Measurements from ENCODE around the gene INVS. TPM values are rescaled to one million over a fixed set of nuclear protein-coding genes. Genes with fewer than 3 reads are reported as not detected.

Gene INVS
- total and polyA plus RNA-seq, 2 experiments from 2014 or later, result 4.1 to 8.7 TPM

GRCh38 chr9:100191264-100191663 is 92.2 kb downstream of the INVS start:
- Histone ChIP-seq H3K27ac (ENCODE audit: low read depth) (no peak overlapping the region), H3F3A (replicated peaks; ENCODE audit: low read depth) (no peaks in the 10 kb centered on the region), H3K36me3 (ENCODE audit: insufficient read depth) (0 out of 2 replicates have a peak, but pooled peaks cover 4% of the 10 kb centered on the region), H3K4me2 (no peak overlapping the region), H3K4me3 (no peak overlapping the region), H3K9me2 (ENCODE audit: insufficient read depth) (no peaks in the 10 kb centered on the region), H4K20me1 (replicated peaks; ENCODE audit: insufficient read depth) (no peaks in the 10 kb centered on the region), H3K79me2 (replicated peaks; ENCODE audit: insufficient read depth) (no peaks in the 10 kb centered on the region), H3K27me3 (ENCODE audit: insufficient read depth) (no peaks in the 10 kb centered on the region), H3K4me1 (ENCODE audit: insufficient read depth) (no peaks in the 10 kb centered on the region), H2AFZ (no peak overlapping the region)
- H3K27me3 Mint-ChIP-seq (ENCODE audit: insufficient read depth, low read depth, poor library complexity), result peaks cover 2% of the 10 kb centered on the region
- ATAC-seq, result no peak
- H3K4me1 Mint-ChIP-seq, result peaks cover 7% of the 10 kb centered on the region; the same call in 2 of the 3 replicates
- no peak overlapping the region for H3K4me3 Mint-ChIP-seq
- no peak overlapping the region for H3K27ac Mint-ChIP-seq
- H3K36me3 Mint-ChIP-seq (ENCODE audit: low read depth), result peaks cover 26% of the 10 kb centered on the region
- TF ChIP-seq, protein P1, sequence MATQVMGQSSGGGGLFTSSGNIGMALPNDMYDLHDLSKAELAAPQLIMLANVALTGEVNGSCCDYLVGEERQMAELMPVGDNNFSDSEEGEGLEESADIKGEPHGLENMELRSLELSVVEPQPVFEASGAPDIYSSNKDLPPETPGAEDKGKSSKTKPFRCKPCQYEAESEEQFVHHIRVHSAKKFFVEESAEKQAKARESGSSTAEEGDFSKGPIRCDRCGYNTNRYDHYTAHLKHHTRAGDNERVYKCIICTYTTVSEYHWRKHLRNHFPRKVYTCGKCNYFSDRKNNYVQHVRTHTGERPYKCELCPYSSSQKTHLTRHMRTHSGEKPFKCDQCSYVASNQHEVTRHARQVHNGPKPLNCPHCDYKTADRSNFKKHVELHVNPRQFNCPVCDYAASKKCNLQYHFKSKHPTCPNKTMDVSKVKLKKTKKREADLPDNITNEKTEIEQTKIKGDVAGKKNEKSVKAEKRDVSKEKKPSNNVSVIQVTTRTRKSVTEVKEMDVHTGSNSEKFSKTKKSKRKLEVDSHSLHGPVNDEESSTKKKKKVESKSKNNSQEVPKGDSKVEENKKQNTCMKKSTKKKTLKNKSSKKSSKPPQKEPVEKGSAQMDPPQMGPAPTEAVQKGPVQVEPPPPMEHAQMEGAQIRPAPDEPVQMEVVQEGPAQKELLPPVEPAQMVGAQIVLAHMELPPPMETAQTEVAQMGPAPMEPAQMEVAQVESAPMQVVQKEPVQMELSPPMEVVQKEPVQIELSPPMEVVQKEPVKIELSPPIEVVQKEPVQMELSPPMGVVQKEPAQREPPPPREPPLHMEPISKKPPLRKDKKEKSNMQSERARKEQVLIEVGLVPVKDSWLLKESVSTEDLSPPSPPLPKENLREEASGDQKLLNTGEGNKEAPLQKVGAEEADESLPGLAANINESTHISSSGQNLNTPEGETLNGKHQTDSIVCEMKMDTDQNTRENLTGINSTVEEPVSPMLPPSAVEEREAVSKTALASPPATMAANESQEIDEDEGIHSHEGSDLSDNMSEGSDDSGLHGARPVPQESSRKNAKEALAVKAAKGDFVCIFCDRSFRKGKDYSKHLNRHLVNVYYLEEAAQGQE (IDR thresholded peaks at IDR 0.05; ENCODE audit: unreplicated experiment), result no peak
- TF ChIP-seq ZNF114 (CRISPR knock-in tag; IDR thresholded peaks at IDR 0.05), result no peak
- TF ChIP-seq, protein P2, sequence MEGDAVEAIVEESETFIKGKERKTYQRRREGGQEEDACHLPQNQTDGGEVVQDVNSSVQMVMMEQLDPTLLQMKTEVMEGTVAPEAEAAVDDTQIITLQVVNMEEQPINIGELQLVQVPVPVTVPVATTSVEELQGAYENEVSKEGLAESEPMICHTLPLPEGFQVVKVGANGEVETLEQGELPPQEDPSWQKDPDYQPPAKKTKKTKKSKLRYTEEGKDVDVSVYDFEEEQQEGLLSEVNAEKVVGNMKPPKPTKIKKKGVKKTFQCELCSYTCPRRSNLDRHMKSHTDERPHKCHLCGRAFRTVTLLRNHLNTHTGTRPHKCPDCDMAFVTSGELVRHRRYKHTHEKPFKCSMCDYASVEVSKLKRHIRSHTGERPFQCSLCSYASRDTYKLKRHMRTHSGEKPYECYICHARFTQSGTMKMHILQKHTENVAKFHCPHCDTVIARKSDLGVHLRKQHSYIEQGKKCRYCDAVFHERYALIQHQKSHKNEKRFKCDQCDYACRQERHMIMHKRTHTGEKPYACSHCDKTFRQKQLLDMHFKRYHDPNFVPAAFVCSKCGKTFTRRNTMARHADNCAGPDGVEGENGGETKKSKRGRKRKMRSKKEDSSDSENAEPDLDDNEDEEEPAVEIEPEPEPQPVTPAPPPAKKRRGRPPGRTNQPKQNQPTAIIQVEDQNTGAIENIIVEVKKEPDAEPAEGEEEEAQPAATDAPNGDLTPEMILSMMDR (conservative IDR thresholded peaks at IDR 0.05; ENCODE audit: low read depth in 2 of 2), result no peak
- TF ChIP-seq ZNF331 (CRISPR knock-in tag; IDR thresholded peaks at IDR 0.05; ENCODE audit: low read depth), result no peak
- TF ChIP-seq, protein P3, sequence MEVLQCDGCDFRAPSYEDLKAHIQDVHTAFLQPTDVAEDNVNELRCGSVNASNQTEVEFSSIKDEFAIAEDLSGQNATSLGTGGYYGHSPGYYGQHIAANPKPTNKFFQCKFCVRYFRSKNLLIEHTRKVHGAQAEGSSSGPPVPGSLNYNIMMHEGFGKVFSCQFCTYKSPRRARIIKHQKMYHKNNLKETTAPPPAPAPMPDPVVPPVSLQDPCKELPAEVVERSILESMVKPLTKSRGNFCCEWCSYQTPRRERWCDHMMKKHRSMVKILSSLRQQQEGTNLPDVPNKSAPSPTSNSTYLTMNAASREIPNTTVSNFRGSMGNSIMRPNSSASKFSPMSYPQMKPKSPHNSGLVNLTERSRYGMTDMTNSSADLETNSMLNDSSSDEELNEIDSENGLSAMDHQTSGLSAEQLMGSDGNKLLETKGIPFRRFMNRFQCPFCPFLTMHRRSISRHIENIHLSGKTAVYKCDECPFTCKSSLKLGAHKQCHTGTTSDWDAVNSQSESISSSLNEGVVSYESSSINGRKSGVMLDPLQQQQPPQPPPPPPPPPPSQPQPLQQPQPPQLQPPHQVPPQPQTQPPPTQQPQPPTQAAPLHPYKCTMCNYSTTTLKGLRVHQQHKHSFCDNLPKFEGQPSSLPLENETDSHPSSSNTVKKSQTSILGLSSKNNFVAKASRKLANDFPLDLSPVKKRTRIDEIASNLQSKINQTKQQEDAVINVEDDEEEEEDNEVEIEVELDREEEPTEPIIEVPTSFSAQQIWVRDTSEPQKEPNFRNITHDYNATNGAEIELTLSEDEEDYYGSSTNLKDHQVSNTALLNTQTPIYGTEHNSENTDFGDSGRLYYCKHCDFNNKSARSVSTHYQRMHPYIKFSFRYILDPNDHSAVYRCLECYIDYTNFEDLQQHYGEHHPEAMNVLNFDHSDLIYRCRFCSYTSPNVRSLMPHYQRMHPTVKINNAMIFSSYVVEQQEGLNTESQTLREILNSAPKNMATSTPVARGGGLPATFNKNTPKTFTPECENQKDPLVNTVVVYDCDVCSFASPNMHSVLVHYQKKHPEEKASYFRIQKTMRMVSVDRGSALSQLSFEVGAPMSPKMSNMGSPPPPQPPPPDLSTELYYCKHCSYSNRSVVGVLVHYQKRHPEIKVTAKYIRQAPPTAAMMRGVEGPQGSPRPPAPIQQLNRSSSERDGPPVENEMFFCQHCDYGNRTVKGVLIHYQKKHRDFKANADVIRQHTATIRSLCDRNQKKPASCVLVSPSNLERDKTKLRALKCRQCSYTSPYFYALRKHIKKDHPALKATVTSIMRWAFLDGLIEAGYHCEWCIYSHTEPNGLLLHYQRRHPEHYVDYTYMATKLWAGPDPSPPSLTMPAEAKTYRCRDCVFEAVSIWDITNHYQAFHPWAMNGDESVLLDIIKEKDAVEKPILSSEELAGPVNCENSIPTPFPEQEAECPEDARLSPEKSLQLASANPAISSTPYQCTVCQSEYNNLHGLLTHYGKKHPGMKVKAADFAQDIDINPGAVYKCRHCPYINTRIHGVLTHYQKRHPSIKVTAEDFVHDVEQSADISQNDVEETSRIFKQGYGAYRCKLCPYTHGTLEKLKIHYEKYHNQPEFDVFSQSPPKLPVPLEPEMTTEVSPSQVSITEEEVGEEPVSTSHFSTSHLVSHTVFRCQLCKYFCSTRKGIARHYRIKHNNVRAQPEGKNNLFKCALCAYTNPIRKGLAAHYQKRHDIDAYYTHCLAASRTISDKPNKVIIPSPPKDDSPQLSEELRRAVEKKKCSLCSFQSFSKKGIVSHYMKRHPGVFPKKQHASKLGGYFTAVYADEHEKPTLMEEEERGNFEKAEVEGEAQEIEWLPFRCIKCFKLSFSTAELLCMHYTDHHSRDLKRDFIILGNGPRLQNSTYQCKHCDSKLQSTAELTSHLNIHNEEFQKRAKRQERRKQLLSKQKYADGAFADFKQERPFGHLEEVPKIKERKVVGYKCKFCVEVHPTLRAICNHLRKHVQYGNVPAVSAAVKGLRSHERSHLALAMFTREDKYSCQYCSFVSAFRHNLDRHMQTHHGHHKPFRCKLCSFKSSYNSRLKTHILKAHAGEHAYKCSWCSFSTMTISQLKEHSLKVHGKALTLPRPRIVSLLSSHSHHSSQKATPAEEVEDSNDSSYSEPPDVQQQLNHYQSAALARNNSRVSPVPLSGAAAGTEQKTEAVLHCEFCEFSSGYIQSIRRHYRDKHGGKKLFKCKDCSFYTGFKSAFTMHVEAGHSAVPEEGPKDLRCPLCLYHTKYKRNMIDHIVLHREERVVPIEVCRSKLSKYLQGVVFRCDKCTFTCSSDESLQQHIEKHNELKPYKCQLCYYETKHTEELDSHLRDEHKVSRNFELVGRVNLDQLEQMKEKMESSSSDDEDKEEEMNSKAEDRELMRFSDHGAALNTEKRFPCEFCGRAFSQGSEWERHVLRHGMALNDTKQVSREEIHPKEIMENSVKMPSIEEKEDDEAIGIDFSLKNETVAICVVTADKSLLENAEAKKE (CRISPR knock-in tag; IDR thresholded peaks at IDR 0.05), result no peak
- no peak for TF ChIP-seq CREB1 (CRISPR knock-in tag; IDR thresholded peaks at IDR 0.05; ENCODE audit: low read depth)
- TF ChIP-seq EZH2 (IDR thresholded peaks at IDR 0.05; ENCODE audit: low read depth, unreplicated experiment), result no peak
- TF ChIP-seq EZH2phosphoT487 (IDR thresholded peaks at IDR 0.05; ENCODE audit: unreplicated experiment), result no peak
- no peak for TF ChIP-seq ETS1 (IDR thresholded peaks at IDR 0.05)
- TF ChIP-seq NANOG (IDR thresholded peaks at IDR 0.05; ENCODE audit: borderline replicate concordance), result no peak
- no peak for TF ChIP-seq POLR2AphosphoS5 (IDR thresholded peaks at IDR 0.05; ENCODE audit: low read depth)
- no peak for TF ChIP-seq STAT1 (IDR thresholded peaks at IDR 0.05; ENCODE audit: unreplicated experiment)
- no peak for TF ChIP-seq JUNB (IDR thresholded peaks at IDR 0.05; ENCODE audit: unreplicated experiment)
- H3K9me3 Mint-ChIP-seq, result peaks cover 27% of the 10 kb centered on the region
- DNase-seq (ENCODE audit: low spot score), result no peak

Data from GM23338 (cell line).